Mucosa of descending colon (tissue), 3 donors: ENCODE data around the gene PARP9. TPM values are rescaled to one million over a fixed set of nuclear protein-coding genes. Genes with fewer than 3 reads are reported as not detected.
A peak's percentile ranks its signal among the peaks of the same experiment; 100 is the strongest.

Experiments
- ATAC-seq: fragments of 200-7000 bp; cut with Tn5 transposase; one replicate; pipeline ENCODE4 v1.9.1; 2020; ENCODE audit warnings: mild to moderate bottlenecking, moderate library complexity
- DNase-seq, 3 donors: peaks; one replicate each; pipeline ENCODE4 v3.0.0-alpha.2; 2020
- H3K36me3 ChIP-seq: fragments of 200-600 bp; one replicate; pipeline ENCODE4 v1.8.0; 2021; ENCODE audit warnings: low read depth, mild to moderate bottlenecking
- H3K4me1 ChIP-seq: fragments of 200-600 bp; one replicate; pipeline ENCODE4 v1.8.0; 2021; ENCODE audit warnings: low read depth, mild to moderate bottlenecking
- H3K4me3 ChIP-seq: fragments of 200-600 bp; one replicate; pipeline ENCODE4 v1.8.0; 2021; ENCODE audit warnings: mild to moderate bottlenecking
- H3K9me3 ChIP-seq: fragments of 200-600 bp; one replicate; pipeline ENCODE4 v1.8.0; 2021; ENCODE audit warnings: mild to moderate bottlenecking
- CTCF ChIP-seq: fragments of 200-600 bp; IDR thresholded peaks from one replicate; pipeline ENCODE4 v1.8.0; 2022; ENCODE audit warnings: antibody characterized with exemption, mild to moderate bottlenecking
- intact Hi-C, 2 donors: fragments of 100-400 bp; cut with DNase I in 1 of 2; cut with micrococcal nuclease in 1 of 2; formaldehyde crosslinking; loops; one replicate each; pipeline versions ENCODE4 v1.11.0 to v1.11.1; 2022; cut with DNase I, micrococcal nuclease
- long read RNA-seq, 2 donors: library from polyadenylated mRNA; unstranded; transcript quantifications; one replicate each; pipeline ENCODE4 v2.0.0, GENCODE V29; 2019 to 2021
- total RNA-seq, 3 donors: library from RNA; stranded (reverse); fragmentation: NEBNext Ultra II Directional in 2 of 3; extraction: Animal tissue kit (Norgen Biotek cat#: 25700) in 2 of 3; gene quantifications; one replicate each; pipeline versions ENCODE4 v1.2.1 to v1.2.4, GENCODE V29; 2021 to 2023
- donor health status: DM: no; HTN: no; CAD: no; lungs with moderate emphysema.
- donor health status: DM: no; HTN: no; CAD: no.
- donor health status: DM: no; HTN: yes; CAD: no.

PARP9 gene
- total RNA-seq = 10 to 100 TPM; 32.2 to 51.1 (median 44.7) TPM
- long read RNA-seq, donor 1, partial matches to known transcripts = 11 of 80 reads
- long read RNA-seq, donor 1, other reads (novel, unspliced or antisense) = 65 of 80 reads
- long read RNA-seq, donor 2, partial matches to known transcripts = 23 of 35 reads
- long read RNA-seq, donor 2, other reads (novel, unspliced or antisense) = 11 of 35 reads

DNA sequence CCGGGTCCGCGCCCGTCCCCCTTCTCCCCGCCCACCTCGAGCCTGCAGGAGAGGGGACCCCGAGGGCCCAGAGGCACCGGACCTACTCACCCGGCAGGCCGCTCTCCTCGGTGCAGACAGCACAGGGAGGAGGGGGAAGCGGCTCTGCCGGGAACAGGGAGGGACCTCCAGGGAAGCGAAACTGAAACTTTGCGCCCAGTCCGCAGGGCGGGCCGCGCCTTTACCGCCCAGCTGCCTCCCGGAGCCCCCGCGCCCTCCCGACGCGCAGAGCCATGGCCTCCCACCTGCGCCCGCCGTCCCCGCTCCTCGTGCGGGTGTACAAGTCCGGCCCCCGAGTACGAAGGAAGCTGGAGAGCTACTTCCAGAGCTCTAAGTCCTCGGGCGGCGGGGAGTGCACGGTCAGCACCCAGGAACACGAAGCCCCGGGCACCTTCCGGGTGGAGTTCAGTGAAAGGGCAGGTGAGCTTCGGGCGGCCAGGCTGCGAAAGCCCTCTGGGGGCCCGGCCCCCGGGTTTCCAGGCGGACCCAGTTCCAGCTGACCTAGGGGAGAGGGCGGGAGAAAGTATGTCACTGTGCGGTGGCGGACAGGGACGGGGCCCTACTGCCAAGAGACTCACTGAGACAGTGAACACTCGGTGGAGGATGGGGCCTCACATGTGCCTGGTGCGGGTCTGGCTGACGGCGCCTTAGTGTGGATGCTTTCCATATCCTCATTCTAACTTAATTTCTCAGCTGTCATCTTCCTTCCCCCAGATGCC lies at the start of gene PARP9, which contains the start of gene DTX3L:
Gene PARP9 (minus strand): TSS at position 146 of the 758 bp plus-strand sequence. CDS start 4,680 bp downstream, outside the sequence.
Gene DTX3L (plus strand): TSS at position 184 of the 758 bp plus-strand sequence. CDS start 89 bp downstream, at position 273.
- ATAC-seq = peak; percentile 99
- no peak for TF ChIP-seq CTCF
- intact Hi-C loops = loop anchor here (5.0 kb wide), 2 partner anchors 113 to 118 kb away; partner anchors contain the start of gene PARP14 (in 1 of the 2)
- H3K36me3 ChIP-seq = no peaks in the 10 kb centered on the region
- peak within 1 kb of the TSS; percentile 52 for H3K4me3 ChIP-seq
- no peaks in the 10 kb centered on the region for H3K9me3 ChIP-seq
- H3K4me1 ChIP-seq = peaks cover 13% of the 10 kb centered on the region
- peak; percentile 89 to 93 (median 90) for DNase-seq

DNA sequence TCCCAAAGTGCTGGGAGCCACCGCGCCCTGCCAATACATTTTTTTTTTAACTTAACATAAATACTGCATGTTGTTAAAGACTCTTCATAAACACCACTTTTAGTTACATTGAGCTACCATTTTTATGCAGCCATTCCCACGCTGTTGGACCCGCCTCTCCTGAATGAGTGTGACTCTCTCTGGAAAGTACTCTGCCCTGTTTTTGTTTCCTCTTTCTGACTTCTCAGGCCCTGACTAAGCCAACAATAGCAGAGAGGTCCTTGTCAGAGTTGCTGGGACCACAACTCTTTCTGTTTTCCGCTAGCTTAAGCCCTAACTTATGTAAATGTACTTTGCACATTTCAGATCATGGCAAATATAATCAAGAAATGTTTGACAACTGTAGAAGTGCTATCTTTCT lies 48.6 kb upstream of the PARP9 start:
- Histone ChIP-seq H3K4me3 (no peak overlapping the region), H3K36me3 (no peaks in the 10 kb centered on the region), H3K4me1 (no peaks in the 10 kb centered on the region), H3K9me3 (no peaks in the 10 kb centered on the region)
- ATAC-seq = no peak
- no peak for DNase-seq
- TF ChIP-seq CTCF = no peak
- intact Hi-C loops = no loop called here

DNA sequence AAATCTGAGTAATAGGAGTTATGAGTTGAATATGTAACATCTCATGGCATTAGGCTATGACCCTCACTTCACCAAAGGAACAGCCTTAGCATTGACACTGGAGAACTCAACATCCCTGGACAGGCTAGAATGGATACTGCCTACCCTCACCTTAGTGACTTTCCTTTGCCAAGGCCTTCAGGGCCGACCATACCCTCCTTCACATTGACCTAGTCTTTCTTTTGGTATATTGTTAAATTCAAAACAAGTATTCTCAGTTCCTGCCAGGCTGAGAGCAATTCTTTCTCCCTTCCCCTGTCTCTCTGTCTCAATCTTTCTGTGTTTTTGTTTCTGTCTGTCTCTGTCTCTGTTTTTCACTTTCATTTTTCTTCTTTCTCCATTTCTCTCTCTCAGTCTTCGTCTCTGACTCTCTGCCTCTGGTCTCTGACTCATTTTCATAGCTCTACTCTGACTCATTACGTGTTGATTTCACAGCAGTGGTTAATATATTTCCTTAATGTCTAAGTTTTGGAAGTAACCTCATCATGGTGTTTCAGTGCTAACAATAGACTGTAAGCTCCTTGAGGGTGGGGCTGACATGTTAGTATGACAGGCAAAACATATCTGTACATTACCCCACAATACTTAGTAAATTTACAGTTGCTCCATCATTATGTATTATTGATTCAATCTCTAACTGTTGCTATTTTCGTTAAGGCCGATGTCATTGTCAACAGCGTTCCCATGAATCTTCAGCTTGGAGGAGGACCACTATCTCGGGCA lies 45.9 kb upstream of the PARP9 start:
- no peak for TF ChIP-seq CTCF
- intact Hi-C loops = no loop called here
- no peaks in the 10 kb centered on the region for H3K4me1 ChIP-seq
- DNase-seq (no peak), ATAC-seq (peak; percentile 45)
- H3K4me3 ChIP-seq = no peak overlapping the region
- no peaks in the 10 kb centered on the region for H3K36me3 ChIP-seq
- no peaks in the 10 kb centered on the region for H3K9me3 ChIP-seq

DNA sequence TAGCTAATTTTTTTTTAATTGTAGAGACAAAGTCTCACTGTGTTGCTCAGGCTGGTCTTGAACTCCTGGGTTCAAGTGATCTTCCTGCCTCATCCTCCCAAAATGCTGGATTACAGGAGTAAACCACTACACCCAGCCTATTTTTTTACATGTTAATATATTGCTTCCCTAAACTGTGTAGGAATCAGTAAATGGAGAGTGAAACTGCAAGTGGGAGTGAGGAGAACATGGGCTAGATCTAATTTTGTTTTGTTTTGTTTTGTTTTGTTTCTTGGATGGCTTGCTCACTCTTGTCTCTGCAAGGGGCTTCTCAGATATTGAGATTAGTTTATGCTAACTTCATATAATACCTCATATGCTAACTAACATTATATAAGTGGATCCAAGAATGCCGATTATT lies 44.8 kb upstream of the PARP9 start:
- ATAC-seq = no peak
- H3K4me1 ChIP-seq = no peaks in the 10 kb centered on the region
- H3K4me3 ChIP-seq = no peak overlapping the region

More for the DNA sequence above, 44.8 kb upstream of the PARP9 start:
- Histone ChIP-seq H3K9me3 (no peaks in the 10 kb centered on the region), H3K36me3 (no peaks in the 10 kb centered on the region)
- intact Hi-C loops = no loop called here
- no peak for DNase-seq
- TF ChIP-seq CTCF = no peak
